HuH-7 (cell line): ENCODE results near the gene HSPB2.
"Not testable (repeated sequence)": the region's sequence is repeated elsewhere in the genome, so short reads cannot be mapped to it uniquely, and the experiment has no call there.

ENCODE experiments used
- DNase-seq: peaks from one replicate; pipeline ENCODE4 v3.0.0; 2011; ENCODE audit warnings: low spot score

Gene HSPB2

DNA sequence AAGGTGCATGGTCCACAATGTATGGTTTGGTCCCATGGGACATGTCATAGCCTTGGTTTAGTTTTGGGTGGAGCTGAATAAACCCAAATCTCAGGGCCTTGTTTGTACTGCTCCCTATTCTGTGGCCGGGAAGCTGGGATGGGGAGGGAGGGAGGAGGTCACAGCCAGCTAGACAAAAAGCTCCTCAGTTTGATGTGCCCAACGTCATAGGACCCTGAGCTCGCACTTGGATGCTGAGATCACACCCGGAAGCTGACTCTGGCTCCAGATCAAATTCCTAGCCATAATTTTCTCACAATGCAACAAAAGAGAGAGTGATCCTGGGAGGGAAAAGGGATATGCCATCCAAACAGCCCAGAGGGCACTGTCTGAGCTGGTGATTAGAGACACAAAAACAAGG lies 1.5 kb downstream of the HSPB2 start:
- DNase-seq: no peak

DNA sequence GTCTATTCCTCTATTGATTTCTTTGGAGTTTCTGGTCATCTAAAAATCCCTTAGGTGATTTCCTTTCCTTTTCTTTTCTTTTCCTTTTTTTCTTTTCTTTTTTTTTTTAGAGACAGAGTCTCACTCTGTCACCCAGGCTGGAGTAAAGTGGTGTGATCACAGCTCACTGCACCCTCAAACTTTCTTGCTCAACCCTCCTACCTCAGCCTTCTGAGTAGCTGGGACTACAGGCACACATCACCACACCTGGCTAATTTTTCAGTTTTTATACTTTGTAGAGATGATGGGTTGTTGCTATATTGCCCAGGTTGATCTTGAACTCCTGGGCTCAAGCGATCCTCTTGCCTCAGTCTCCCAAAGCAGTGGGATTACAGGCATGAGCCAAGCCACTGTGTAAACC lies 4.2 kb downstream of the HSPB2 start:
- no peak for DNase-seq

GRCh38 chr11:111917312-111917711 lies 4.8 kb downstream of the HSPB2 start:
- no peak for DNase-seq

GRCh38 chr11:111917788-111918187 lies 5.3 kb downstream of the HSPB2 start:
- no peak for DNase-seq

- DNase-seq: peak; percentile 77
Observed at GRCh38 chr11:111918390-111919256, 6.1 kb downstream of the HSPB2 start, which contains the start of gene C11orf52. Gene C11orf52 (plus strand): TSS chr11:111918913. CDS start chr11:111918973, 60 bp downstream.

- DNase-seq: no peak
Observed at GRCh38 chr11:111920908-111921307, 8.4 kb downstream of the HSPB2 start.

- DNase-seq: no peak
Observed at GRCh38 chr11:111921541-111922230, 9.2 kb downstream of the HSPB2 start.

DNA sequence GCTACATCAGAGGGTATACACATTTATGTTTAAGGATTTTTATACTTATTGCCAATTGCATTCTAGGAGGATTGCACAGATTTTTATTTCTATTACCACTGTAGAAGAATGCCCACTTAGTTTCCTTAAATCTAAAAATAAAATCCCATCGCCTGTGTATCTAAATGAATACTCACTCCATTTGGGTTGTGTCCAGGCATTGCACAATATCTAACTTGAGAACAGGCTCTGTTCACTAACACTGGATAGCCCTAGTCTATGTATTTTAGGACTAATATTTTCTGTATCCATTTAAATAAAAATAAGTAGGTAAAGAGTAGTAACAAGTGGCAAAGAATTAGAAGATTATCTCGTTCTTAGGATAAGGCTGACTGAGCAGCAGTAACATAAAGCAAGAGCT lies 10.3 kb downstream of the HSPB2 start:
- no peak for DNase-seq

GRCh38 chr11:111923351-111923788 lies 10.8 kb downstream of the HSPB2 start:
- DNase-seq: no peak

DNA sequence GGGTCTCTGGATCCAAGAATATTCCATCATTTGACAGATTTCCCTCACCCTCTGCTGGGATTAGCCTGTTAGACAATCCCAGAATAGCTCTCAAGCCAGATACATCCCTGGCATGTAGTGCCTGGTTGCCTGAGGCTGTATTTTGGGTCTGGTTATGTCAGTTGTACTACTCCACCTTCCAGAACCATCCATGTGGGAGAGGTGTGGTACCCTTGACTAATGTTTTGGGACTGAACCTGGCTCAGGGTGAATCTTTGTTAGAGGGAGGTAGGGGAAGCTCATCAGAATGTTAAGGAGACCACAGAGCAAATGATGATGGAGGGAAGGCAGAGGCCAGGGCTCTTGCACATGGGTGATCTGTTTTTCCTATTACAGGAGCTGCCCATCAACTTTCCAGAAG lies 11.4 kb downstream of the HSPB2 start:
- no peak for DNase-seq

DNA sequence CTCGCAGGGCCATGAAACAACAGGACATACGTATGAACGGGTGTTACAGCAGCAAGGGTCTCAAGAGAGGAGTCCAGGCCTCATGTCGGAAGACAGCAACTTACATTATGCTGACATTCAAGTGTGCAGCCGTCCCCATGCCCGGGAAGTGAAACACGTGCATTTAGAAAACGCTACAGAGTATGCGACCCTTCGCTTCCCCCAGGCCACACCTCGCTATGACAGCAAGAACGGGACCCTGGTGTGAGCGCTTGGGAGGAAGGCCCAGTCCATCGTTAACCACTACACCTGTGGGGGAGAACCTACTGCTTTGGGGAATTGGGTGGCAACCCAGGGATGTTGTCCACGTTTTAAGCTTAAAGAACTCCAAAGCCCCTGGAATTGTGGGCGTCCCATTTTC lies 13.4 kb downstream of the HSPB2 start:
- no peak for DNase-seq

- peak; percentile 87 for DNase-seq
Observed at GRCh38 chr11:111926505-111927391, 14.2 kb downstream of the HSPB2 start.

DNA sequence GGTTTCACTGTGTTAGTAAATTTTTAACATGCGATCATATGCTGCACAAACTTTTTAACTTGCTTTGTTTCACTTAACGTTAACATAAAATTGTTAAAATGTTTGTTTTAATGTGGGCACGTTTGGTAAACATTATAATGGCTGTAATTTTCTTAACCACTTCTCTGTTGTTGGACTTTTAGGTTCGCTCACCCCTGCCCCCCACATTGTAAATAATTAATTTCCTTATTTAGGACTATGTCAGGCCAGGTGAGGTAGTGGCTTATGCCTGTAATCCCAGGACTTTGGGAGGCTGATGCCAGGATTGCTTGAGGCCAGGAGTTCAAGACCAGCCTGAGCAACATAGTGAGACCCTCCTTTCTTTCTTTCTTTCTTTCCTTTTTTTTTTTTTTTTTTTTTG lies 17.9 kb downstream of the HSPB2 start:
- no peak for DNase-seq

DNA sequence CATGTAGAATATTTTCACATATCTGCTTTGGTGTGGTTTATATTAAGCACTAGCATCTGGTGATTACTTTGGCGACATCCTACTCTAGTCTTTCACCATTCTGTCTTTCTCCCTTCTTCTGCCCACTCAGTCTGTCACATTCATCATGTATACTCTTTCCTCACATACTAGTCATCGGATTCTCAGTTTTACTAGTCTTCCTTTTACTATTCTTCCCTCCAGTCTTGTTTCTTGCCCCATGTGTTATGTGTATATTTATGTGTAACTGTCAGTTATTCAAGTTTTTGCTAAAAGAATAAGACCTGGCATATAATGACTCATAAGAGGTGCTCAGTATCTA lies 20.0 kb downstream of the HSPB2 start:
- no peak for DNase-seq

DNA sequence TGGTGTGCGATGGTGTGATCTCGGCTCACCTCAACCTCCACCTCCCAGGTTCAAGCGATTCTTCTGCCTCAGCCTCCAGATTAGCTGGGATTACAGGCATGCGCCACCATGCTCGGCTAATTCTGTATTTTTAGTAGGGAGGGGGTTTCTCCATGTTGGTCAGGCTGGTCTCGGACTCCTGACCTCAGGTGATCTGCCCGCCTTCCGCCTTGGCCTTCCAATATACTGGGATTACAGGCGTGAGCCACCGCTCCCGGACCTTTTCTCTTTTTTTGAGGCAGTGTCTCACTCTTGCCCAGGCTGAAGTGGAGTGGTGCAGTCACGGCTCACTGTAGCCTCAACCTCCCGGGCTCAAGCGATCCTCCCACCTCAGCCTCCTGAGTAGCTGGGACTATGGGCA lies 20.6 kb downstream of the HSPB2 start:
- not testable (repeated sequence) for DNase-seq

DNA sequence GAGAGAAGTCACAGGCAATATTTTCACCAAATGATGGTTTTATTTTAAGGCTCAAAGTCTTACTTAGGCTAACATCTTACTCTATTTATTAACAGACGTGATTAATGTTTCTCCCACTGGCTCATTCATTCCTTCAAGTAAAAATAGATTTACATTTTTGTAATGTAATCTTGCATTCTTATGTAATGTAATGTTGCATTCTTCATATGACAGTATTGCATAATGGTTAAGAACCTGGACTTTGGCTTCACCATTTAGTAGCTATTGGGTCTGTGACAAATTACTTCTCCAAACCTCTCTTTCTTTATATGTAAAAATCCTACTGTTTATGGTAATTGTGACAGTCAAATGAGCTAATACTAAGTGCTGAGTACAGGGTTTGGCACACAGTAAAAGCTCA lies 21.3 kb downstream of the HSPB2 start:
- no peak for DNase-seq

GRCh38 chr11:111934306-111934705 lies 21.8 kb downstream of the HSPB2 start:
- DNase-seq: no peak

- no peak for DNase-seq
Observed at GRCh38 chr11:111935317-111936039, 22.9 kb downstream of the HSPB2 start.

GRCh38 chr11:111936040-111936540 lies 23.6 kb downstream of the HSPB2 start:
- DNase-seq: no peak

GRCh38 chr11:111937461-111937769 lies 24.9 kb downstream of the HSPB2 start:
- DNase-seq: no peak

DNA sequence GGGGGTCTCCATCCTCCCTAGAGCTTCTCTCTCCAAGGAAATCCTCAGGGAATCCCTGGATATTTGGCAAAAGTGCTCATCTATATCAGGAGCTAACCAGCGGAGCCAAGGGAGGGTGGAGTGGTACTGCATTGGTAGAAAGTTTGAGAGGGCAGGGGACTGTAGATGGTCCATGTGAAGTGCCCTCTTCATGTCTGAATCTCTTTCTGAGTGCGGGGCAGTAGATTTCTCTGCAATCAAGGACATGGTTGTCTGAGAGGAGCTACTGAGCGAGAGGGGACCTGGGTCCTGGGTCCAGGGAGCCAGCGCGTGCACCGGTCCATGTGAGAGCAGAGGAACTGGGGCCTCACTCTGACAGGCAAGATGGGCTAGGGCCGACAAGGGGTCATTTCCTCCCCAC lies 25.3 kb downstream of the HSPB2 start:
- DNase-seq: no peak

DNA sequence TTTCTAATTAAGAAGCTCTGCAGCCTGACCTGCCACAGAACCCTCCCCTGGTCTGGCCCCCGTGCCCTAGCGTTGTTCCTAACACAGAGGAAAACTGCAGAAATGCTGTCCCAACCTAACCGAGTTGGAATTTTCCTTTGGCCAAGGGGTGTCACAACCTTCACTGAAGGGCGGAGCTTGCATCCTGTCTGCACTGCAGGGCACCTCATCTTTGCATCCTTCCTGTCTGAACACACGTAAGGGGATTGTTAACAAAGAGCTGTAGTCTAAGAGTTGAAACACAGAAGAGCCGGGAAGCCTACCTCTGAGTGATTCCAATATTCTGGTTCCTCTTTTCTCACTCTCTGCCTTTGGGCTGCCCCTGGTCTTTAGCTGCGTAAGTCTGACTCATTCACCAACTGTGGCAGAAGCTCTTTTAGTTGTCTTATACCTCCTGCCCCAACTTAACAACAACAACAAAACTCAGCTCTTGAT lies 26.2 kb downstream of the HSPB2 start:
- no peak for DNase-seq
